GM18508 (cell line): ENCODE measurements around the gene MCMBP.
A peak's percentile ranks its signal among the peaks of the same experiment; 100 is the strongest.
"Not testable (repeated sequence)": the region's sequence is repeated elsewhere in the genome, so short reads cannot be mapped to it uniquely, and the experiment has no call there.

Experiments used
- ATAC-seq: cut with Tn5 transposase; IDR thresholded peaks from one replicate; pipeline ENCODE4 v1.9.1; 2021; ENCODE audit warnings: moderate number of reproducible peaks; ENCODE audit not compliant: insufficient read depth, unreplicated experiment

MCMBP gene, protein sequence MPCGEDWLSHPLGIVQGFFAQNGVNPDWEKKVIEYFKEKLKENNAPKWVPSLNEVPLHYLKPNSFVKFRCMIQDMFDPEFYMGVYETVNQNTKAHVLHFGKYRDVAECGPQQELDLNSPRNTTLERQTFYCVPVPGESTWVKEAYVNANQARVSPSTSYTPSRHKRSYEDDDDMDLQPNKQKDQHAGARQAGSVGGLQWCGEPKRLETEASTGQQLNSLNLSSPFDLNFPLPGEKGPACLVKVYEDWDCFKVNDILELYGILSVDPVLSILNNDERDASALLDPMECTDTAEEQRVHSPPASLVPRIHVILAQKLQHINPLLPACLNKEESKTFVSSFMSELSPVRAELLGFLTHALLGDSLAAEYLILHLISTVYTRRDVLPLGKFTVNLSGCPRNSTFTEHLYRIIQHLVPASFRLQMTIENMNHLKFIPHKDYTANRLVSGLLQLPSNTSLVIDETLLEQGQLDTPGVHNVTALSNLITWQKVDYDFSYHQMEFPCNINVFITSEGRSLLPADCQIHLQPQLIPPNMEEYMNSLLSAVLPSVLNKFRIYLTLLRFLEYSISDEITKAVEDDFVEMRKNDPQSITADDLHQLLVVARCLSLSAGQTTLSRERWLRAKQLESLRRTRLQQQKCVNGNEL

DNA sequence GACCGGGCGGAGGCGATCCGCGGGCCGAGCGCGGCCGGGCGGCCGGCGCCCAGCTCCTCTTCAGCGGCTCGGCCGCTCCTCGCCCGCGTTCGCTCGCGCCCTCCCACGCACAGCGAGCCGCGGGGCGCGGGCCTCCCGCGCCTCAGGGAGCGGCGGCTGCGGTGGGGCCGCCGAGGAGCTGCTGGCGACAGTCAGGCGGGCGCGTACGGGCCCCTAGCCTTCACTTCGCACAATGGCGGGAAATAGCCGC lies at the start of gene MCMBP:
Gene MCMBP (minus strand): TSS at position 234 of the 250 bp plus-strand sequence. CDS start 259 bp downstream, outside the sequence.
- ATAC-seq: no peak

DNA sequence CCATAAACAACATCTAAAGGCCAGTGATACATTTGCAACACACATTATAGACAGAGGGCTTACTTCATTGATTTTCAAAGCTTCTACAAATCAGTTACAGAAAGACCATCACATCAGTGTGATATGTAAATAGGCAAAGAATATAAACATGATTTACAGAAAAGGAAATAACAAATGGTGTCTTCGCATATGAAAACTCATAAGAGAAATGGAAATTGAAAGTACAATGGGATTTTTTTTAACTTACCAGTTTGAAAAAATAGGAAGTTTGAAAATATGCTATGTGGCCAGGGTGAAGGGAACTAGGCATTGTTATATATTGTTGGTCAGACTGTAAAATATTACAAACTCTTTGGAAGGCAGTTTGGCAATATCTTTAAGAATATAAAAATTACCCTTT lies 47.2 kb upstream of the MCMBP start:
- ATAC-seq: no peak

DNA sequence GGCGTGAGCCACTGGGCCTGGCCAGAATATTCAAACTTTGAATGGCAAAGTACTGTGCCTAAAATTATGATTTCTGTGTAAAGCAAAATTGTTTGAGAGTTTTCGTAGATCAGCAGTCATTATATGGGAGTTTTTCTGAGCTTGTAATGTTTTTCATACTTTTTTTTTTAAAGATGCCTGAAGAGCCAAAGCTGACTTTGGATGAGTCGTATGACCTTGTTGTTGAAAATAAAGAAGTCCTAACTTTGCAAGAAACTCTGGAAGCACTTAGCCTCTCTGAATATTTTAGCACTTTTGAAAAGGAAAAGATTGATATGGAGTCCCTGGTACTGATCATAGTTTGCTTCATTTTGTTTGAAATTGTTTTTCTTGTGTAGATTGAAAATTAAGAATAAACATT lies 46.6 kb upstream of the MCMBP start:
- ATAC-seq: no peak

DNA sequence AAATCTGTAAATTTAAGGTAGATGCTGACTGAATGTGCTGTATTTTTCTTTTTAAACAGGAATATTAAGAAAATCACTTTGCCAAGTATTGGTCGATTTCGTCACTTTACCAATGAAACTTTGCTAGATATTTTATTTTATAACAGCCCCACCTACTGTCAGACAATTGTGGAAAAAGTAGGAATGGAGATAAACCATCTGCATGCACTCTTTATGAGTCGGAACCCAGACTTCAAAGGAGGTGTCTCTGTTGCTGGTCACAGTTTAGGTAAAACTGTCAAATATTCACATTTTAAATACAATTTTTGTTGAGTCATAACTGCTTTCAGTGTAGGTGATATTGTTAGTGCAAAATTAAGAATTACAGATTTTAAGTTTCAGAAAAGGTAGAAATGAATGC lies 45.1 kb upstream of the MCMBP start:
- no peak for ATAC-seq

DNA sequence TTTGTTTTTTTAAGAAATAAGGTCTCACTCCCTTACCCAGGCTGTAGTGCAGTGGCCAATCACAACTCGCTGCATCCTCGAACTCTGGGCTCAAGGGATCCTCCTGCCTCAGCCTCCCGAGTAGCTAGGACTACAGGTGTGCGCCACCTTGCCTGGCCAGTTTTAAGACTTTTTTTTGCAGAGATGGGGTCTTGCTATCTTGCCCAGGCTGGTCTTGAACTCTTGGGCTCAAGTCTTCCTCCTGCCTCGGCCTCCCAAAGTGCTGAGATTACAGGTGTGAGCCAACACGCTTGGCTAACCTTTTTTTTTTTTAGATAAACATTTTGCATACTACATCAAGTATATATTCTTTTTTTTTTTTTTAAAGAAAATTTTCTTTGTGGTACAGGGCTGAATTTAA lies 38.0 kb upstream of the MCMBP start:
- ATAC-seq: no peak

DNA sequence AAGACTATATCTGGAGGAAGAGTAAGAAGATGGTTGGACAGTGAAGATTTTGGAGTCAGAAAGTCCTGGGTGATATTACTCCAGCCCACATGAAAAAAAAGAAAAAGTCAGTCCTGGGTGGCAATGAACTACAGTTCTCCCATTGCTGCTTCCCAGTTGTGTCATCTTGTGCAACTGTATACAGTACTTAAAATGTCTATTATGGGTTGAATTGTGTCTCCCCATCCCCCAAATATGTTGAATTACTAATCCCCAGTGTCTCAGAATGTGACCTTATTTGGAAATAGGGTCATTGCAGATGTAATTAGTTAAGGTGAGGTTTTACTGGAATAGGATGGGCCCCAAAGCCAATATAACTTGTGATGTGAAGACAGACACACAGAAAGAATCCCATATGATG lies 35.5 kb upstream of the MCMBP start:
- no peak for ATAC-seq

DNA sequence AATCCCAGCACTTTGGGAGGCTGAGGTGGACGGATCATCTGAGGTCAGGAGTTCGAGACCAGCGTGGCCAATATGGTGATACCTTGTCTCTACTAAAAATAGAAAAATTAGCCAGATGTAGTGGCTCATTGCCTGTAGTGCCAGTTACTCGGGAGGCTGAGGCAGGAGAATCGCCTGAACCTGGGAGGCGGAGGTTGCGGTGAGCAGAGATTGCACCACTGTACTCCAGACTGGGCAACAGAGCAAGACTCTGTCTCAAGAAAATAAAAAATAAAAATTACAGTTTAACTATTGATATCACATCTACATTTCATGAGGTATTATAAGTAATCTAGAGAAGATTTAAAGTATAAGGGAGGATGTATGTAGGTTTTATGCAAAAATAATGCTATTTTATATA lies 35.1 kb upstream of the MCMBP start:
- ATAC-seq: not testable (repeated sequence)

DNA sequence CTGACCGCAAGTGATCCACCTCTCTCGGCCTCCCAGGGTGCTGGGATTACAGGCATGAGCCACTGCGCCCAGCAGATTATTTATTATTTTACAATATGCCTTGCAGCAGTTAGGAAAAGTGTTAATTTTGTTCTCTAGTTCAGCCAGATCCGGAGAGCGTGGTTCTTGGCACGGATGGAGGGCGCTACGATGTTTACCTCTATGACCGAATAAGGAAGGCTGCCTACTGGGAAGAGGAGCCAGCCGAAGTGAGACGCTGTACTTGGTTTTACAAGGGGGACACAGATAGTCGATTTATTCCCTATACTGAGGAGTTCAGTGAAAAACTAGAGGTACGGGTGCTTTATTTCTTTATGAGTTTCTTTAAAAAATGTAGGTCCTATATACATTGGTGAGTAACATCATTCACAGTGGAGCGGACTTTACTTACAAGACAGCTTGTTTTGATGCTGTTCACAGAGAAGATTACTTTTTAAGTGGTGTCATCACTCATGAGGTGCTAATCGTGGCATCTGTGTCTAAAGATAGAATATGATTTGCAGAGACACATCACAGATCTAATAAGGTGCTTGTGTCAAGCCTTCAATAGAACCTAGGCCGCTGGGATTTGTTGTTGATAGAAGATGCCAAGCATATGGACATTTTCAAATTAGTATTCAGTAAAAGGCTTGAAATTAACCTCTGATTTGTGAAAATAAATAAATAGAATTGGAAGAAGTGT lies 31.5 kb upstream of the MCMBP start:
- no peak for ATAC-seq

DNA sequence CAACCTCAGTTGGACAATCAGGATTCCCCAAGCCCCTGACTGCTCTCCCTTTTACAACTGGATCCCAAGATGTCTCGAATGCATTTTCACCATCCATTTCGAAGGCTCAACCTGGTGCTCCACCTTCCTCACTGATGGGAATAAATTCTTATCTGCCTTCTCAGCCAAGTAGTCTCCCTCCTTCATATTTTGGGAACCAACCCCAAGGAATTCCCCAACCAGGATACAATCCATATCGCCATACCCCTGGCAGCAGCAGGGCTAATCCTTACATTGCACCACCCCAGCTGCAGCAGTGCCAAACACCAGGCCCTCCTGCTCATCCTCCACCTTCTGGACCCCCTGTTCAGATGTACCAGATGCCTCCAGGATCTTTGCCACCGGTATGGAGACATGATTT lies 25.9 kb upstream of the MCMBP start:
- no peak for ATAC-seq

DNA sequence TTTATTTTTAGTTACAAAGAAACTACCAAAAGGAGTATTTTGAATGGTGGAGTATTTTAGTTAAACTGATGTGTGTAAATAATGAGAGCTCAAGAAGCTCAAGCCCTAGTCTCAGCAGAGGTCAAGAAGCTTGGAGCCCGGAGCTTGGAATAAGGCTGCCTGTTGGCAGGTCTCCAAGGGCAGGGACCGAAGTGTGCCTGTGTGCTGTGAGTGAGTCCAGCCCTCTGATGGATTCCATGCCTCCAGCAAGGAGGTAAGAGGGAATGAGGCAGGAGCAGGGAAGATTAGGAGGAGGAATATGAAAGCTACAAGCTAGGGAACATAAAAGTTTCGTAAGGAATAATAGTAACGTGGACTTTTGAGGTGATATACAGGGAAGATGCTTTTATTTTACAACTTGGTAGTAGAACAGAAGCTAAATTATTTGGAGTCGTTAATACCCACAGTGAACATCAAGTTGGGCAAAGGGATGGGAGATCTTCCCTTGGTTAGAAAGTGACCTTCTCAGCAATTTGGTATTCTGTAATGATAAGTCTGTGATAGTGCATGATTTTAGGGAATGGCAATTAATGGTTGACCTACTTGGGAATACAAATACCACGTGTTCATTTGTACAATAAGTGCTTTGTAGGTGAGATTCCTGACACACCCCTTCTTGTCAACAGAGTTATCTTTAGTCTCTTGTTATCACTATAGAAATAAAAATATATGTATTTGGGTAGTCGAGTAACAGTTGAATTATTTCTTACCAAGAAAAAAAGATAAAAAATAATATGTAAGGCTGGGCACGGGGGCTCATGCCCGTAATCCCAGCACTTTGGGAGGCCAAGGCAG lies 24.5 kb upstream of the MCMBP start:
- no peak for ATAC-seq

DNA sequence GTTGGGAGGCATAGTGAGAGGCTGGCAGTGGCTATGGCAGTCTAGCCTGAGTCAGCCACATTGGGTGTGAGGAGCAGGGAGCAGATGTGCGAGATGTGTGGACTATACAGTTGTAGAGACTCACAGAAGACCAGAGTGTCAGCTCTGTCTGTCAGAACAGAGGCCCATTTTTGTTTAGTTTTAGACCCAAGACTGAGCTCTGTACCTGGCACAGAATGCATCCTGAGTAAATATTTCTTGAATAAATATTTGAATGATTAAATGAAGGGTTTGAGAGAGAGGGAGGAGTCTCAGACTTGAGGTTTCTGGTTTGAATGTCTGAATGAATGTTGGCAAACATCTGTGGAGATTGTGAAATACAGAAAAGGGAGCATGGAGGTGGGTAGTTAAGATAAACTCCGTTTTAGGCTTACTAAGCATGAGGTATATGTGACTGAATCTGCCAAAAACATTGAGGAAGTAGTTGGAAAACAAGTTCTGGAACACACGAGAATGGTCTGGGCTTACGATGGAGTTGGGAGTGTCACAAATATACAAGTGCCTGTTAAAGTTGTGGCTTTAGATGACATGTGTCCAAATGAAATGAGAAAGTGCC lies 23.5 kb upstream of the MCMBP start:
- ATAC-seq: no peak

DNA sequence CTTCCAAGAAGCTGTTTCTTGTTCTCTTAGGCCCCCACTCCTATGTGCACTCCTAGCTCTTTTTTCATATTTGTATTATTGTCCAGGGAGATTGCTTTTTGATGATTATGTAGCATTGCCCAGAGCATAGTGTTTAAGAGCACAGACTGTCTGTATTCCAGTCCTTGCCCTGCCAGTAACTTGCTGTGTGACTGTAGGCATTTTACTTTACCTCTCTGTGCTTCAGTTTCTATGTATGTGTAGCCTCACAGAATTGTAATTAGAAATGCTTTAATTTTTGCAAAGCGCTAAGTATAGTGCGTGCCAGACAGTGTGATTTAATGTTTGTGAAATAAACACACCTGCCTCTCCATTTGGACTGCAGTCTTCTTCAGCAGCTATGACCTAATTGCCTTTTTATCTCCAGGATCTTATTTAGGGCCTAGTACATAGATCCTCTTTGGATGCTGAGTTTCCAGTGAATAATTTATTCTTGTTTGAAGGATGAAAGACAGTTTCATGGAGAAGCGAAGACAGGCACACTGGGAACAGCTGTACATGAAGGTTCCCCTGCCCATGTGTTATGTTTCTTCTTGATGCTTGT lies 21.3 kb upstream of the MCMBP start:
- no peak for ATAC-seq

DNA sequence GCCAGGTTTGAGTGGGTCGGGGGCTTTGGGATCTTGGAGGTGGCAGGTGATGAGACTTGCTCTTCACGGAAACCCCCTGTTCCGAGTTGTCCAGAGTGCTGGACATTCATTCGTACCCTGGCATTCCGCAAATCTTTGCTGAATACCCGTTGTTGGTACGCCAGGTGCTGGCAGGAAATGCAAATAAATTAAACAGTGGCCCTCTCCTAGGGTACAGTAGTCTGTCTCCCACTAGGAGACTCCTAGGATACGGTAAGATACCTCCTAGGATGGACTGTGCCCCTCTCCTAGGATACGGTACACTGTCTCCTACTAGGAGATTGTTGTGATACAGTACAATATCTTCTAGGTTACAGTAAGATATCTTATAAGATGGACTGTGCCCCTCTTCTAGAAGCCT lies 20.4 kb upstream of the MCMBP start:
- no peak for ATAC-seq

DNA sequence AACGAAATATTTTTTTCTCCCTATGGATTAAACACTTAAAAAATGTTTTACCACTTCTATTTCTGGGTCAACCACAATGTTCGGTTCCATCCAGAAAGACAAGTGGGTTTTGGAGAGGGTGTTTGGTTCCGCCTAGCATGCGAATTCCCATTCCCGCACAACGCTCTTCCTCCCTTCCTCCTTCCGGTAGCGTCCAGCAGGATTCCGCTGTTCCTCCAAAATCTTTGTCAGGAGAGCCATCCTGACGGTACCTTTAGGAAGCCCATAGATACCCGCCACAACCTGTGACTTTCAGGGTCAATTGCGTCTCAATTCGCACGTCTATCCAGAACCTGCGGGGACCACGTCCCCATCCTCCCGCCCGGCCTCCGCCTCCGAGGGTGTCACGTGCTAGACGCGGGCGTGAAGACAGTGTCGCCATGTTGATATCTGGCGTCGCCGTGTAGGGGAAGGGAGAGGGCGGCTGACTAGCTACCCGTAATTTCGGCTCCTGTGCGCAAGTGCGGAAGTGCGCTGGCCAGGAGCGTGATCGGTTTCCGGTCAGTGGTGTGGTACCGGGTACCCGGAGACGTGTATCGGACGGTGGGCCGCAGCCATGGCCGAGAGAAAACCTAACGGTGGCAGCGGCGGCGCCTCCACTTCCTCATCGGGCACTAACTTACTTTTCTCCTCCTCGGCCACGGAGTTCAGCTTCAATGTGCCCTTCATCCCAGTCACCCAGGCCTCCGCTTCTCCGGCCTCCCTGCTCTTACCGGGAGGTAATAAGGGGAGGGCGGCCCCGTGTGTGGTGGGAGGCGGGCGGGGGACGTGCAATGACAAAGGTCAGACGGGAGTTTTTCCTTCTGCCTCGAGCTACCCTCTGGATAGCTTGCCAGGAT lies 19.8 kb upstream of the MCMBP start, which contains the start of gene SEC23IP:
Gene SEC23IP (plus strand): TSS at position 543 of the 878 bp plus-strand sequence. CDS start 53 bp downstream, at position 596.
- ATAC-seq: peak; percentile 96

DNA sequence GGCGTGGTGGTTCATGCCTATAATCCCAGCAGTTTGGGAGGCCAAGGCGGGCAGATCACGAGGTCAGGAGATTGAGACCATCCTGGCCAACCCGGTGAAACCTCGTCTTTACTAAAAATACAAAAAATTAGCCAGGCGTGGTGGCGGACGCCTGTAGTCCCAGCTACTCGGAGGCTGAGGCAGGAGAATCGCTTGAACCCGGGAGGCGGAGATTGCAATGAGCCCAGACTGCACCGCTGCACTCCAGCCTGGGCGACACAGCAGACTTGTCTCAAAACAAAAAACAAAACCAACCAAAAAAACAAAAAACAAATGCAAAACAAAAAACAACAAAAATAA lies 19.2 kb upstream of the MCMBP start:
- not testable (repeated sequence) for ATAC-seq

DNA sequence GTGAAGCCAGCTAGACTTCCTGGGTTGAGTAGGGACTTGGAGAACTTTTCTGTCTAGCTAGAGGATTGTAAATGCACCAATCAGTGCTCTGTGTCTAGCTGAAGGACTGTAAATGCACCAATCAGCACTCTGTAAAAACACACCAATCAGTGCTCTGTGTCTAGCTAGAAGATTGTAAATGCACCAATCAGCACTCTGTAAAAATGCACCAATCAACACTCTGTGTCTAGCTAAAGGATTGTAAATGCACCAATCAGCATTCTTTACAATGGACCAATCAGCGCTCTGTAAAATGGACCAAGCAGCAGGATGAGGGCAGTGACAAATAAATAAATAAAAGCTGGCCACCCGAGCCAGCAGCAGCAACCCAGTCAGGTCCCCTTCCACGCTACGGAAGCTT lies 17.7 kb upstream of the MCMBP start:
- ATAC-seq: not testable (repeated sequence)

DNA sequence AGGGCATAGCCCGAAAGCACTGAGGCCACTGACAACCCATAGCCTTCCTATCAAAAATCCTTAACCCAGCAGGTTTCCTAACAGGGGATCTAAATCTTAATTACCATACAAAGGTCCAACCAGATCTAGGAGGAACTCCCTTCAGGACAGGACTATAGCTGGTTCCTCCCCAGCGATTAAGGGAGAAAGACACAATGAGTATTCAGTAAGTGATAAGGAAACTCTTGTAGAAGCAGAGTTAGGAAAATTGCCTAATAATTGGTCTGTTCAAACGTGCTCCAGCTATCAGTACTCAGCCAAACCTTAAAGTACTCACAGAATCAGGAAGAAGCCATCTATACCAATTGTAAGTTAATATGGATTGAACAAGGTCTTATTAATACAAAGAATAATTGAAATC lies 16.6 kb upstream of the MCMBP start:
- ATAC-seq: not testable (repeated sequence)

DNA sequence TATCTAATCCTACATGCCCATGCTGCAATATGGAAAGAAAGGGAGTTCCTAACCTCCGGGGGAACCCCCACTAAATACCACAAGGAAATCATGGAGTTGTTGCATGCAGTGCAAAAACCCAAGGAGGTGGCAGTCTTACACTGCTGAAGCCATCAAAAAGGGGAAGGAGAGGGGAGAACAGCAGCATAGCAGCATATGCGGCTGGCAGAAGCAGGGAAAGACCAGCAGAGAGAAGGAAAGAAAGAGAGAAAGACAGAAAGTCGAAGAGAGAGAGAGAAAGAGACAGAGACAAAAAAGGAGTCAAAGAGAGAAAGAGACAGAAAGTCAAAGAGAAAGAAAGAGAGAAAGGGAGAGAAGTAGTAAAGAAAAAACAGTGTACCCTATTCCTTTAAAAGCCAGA lies 16.1 kb upstream of the MCMBP start:
- ATAC-seq: not testable (repeated sequence)

DNA sequence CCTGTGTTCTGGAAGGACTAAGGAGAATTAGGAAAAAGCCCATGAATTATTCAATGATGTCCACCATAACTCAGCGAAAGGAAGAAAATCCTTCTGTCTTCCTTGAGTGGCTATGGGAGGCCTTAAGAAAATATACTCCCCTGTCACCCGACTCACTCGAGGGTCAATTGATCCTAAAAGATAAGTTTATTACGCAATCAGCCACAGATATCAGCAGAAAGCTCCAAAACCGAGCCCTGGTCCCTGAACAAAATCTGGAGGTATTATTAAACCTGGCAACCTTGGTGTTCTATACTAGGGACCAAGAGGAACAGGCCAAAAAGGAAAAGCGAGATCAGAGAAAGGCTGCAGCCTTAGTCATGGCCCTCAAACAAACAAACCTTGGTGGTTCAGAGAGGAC lies 13.4 kb upstream of the MCMBP start:
- ATAC-seq: not testable (repeated sequence)
